Fibroblast of lung (primary cell): ENCODE data around the gene DYSF.

Experiments used
- CTCF ChIP-seq, 2 donors: IDR thresholded peaks in 1 of 2; conservative IDR thresholded peaks in 1 of 2; 1 replicate in 1 of 2; 2 replicates in 1 of 2; pipeline ENCODE4 v1.5.1; 2011 to 2012; ENCODE audit warnings: low read length in 2 of 2, control low read depth in 1 of 2, inconsistent platforms in 1 of 2, low read depth in 1 of 2, mild to moderate bottlenecking in 1 of 2
- EZH2 ChIP-seq: IDR thresholded peaks from 2 replicates; pipeline ENCODE4 v1.5.1; 2012; ENCODE audit warnings: low read length, control low read depth, mild to moderate bottlenecking; ENCODE audit errors: missing control alignments

GRCh38 chr2:71552861-71553301 is 99.5 kb downstream of the DYSF start:
- TF ChIP-seq EZH2 = no peak
- no peak for TF ChIP-seq CTCF (conservative IDR thresholded peaks at IDR 0.05 in 1 of 2, IDR thresholded peaks at IDR 0.05 in 1 of 2; ENCODE audit: low read depth in 1 of 2, low read length in 2 of 2)
